Activated T-helper 2 cell treated with anti-CD3 and anti-CD28 coated beads, Interferon-gamma antibody, Interleukin-2, Interleukin-4, amounts not matched to agents 10 μg/mL and 5 μg/mL and 100 μg/mL, durations not matched to agents 14 hours and 24 hours and 36 hours (primary cell): ENCODE measurements around the gene ARL3. TPM values are rescaled to one million over a fixed set of nuclear protein-coding genes. Genes with fewer than 3 reads are reported as not detected.
A peak's percentile ranks its signal among the peaks of the same experiment; 100 is the strongest.
"Not testable (repeated sequence)": the region's sequence is repeated elsewhere in the genome, so short reads cannot be mapped to it uniquely, and the experiment has no call there.

ENCODE experiments used
- DNase-seq: peaks from one replicate; pipeline ENCODE4 v3.0.0; 2021; ENCODE audit warnings: low spot score
- H3K27ac Mint-ChIP-seq: one replicate; pipeline ENCODE4 v1.8.0; 2021; ENCODE audit warnings: mixed read lengths
- H3K27me3 Mint-ChIP-seq: one replicate; pipeline ENCODE4 v1.8.0; 2021; ENCODE audit warnings: low read depth, mixed read lengths
- H3K36me3 Mint-ChIP-seq: one replicate; pipeline ENCODE4 v1.8.0; 2021; ENCODE audit warnings: low read depth, mixed read lengths
- H3K4me1 Mint-ChIP-seq: one replicate; pipeline ENCODE4 v1.8.0; 2021; ENCODE audit warnings: low read depth, mixed read lengths
- H3K4me3 Mint-ChIP-seq: one replicate; pipeline ENCODE4 v1.8.0; 2021; ENCODE audit warnings: low read depth, mild to moderate bottlenecking, moderate library complexity, mixed read lengths
- H3K9me3 Mint-ChIP-seq: one replicate; pipeline ENCODE4 v1.8.0; 2021; ENCODE audit warnings: mixed read lengths
- intact Hi-C: fragments of 100-400 bp; cut with micrococcal nuclease; formaldehyde crosslinking; loops from one replicate; pipeline ENCODE4 v1.15.1; 2023
- total RNA-seq: library from RNA; stranded (reverse); gene quantifications from 2 replicates; pipeline ENCODE4 v1.2.3, GENCODE V29; 2022

ARL3 gene, protein sequence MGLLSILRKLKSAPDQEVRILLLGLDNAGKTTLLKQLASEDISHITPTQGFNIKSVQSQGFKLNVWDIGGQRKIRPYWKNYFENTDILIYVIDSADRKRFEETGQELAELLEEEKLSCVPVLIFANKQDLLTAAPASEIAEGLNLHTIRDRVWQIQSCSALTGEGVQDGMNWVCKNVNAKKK
- total RNA-seq = 11.1 and 12.2 TPM in 2 replicates

- Mint-ChIP-seq H3K27me3 (no peaks in the 10 kb centered on the region), H3K4me1 (peaks cover 55% of the 10 kb centered on the region), H3K27ac (peak within 1 kb of the TSS; percentile 92), H3K4me3 (peak within 1 kb of the TSS; percentile 92), H3K36me3 (peaks cover 24% of the 10 kb centered on the region), H3K9me3 (no peaks in the 10 kb centered on the region)
- peak; percentile 96 for DNase-seq
- intact Hi-C loops = loop anchor here (1.0 to 5.0 kb wide), 5 partner anchors 29 to 562 kb away; partner anchors contain the start of genes NOLC1, SUFU and WBP1L
Observed at GRCh38 chr10:102713814-102714620, at the start of gene ARL3. TSS of gene ARL3 (minus strand) at chr10:102714397. CDS start at chr10:102714275, 122 bp downstream.

GRCh38 chr10:102763037-102763607 is 48.9 kb upstream of the ARL3 start:
- Mint-ChIP-seq H3K27me3 (no peaks in the 10 kb centered on the region), H3K9me3 (peaks cover 4% of the 10 kb centered on the region), H3K27ac (no peak overlapping the region), H3K36me3 (peaks cover 49% of the 10 kb centered on the region), H3K4me1 (peaks cover 35% of the 10 kb centered on the region), H3K4me3 (no peak overlapping the region)
- DNase-seq = no peak
- intact Hi-C loops = no loop called here

DNA sequence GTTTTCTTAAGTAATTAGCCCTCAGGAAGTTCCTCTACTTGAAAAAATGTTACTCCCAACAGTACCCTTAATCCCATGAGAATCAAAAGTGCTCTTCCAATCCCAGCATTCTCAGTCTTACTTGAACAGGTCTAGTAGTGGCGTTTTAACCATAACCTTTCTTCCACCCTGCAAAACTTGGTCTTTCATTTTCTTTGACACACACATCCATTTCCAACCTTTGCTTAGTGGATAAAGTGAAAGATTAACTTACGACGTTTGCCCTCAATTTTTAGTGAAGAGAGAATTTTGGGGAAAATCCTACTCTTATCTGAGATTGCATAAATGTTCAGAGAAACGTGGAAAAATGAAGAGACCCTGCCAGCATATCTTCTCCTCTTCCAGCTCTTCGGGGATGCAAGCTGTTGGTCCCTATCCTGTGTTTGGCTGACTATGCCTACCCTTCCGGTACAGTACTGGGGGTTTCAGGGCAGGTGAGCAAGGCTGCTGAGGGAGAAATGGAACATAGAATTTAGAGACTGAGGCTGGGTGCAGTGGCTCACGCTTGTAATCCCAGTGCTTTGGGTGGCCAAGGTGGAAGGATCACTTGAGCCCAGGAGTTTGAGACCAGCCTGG is 48.3 kb upstream of the ARL3 start:
- peaks cover 49% of the 10 kb centered on the region for H3K36me3 Mint-ChIP-seq
- DNase-seq = no peak
- no peak overlapping the region for H3K27ac Mint-ChIP-seq
- H3K4me3 Mint-ChIP-seq = no peak overlapping the region
- peaks cover 4% of the 10 kb centered on the region for H3K9me3 Mint-ChIP-seq
- no peaks in the 10 kb centered on the region for H3K27me3 Mint-ChIP-seq
- intact Hi-C loops = no loop called here
- H3K4me1 Mint-ChIP-seq = peaks cover 31% of the 10 kb centered on the region

DNA sequence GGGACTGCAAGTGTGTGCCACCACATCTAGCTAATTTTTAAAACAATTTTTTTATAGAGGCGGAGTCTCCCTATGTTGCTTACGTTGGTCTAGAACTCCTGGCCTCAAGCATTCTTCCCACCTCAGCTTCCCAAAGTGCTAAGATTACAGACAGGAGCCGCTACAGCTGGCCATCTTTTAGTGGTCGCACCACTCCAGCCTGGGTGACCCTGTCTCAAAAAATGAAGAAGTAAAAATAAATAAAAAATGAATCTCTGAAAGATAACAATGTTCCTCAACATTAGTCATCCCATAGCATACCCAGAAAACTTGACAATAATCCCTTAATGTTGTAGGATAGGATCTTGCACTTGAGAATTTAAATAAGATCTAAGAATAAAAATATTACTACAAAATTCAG is 47.8 kb upstream of the ARL3 start:
- DNase-seq = no peak
- peaks cover 28% of the 10 kb centered on the region for H3K4me1 Mint-ChIP-seq
- intact Hi-C loops = no loop called here

GRCh38 chr10:102759497-102760210 is 45.5 kb upstream of the ARL3 start:
- H3K36me3 Mint-ChIP-seq = peaks cover 37% of the 10 kb centered on the region
- H3K4me3 Mint-ChIP-seq = no peak overlapping the region
- intact Hi-C loops = no loop called here
- peaks cover 20% of the 10 kb centered on the region for H3K4me1 Mint-ChIP-seq
- H3K27me3 Mint-ChIP-seq = no peaks in the 10 kb centered on the region
- peaks cover 4% of the 10 kb centered on the region for H3K9me3 Mint-ChIP-seq
- H3K27ac Mint-ChIP-seq = no peak overlapping the region
- no peak for DNase-seq

More for the DNA sequence above, 47.8 kb upstream of the ARL3 start:
- no peak overlapping the region for H3K27ac Mint-ChIP-seq
- no peak overlapping the region for H3K4me3 Mint-ChIP-seq
- no peaks in the 10 kb centered on the region for H3K27me3 Mint-ChIP-seq
- peaks cover 4% of the 10 kb centered on the region for H3K9me3 Mint-ChIP-seq
- peaks cover 49% of the 10 kb centered on the region for H3K36me3 Mint-ChIP-seq

DNA sequence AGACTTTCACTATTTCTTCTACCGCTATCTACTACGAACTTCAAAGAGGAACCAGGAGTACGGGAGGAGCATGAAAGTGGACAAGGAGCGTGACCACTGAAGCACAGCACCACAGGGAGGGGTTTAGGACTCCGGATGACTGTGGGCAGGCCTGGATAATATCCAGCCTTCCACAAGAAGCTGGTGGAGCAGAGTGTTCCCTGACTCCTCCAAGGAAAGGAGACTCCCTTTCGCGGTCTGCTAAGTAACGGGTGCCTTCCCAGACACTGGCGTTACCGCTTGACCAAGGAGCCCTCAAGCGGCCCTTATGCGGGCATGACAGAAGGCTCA is 44.7 kb upstream of the ARL3 start:
- peaks cover 14% of the 10 kb centered on the region for H3K4me1 Mint-ChIP-seq
- intact Hi-C loops, DNase-seq, H3K27ac Mint-ChIP-seq, H3K4me3 Mint-ChIP-seq, H3K27me3 Mint-ChIP-seq, H3K9me3 Mint-ChIP-seq: not testable (repeated sequence)
- peaks cover 30% of the 10 kb centered on the region for H3K36me3 Mint-ChIP-seq

DNA sequence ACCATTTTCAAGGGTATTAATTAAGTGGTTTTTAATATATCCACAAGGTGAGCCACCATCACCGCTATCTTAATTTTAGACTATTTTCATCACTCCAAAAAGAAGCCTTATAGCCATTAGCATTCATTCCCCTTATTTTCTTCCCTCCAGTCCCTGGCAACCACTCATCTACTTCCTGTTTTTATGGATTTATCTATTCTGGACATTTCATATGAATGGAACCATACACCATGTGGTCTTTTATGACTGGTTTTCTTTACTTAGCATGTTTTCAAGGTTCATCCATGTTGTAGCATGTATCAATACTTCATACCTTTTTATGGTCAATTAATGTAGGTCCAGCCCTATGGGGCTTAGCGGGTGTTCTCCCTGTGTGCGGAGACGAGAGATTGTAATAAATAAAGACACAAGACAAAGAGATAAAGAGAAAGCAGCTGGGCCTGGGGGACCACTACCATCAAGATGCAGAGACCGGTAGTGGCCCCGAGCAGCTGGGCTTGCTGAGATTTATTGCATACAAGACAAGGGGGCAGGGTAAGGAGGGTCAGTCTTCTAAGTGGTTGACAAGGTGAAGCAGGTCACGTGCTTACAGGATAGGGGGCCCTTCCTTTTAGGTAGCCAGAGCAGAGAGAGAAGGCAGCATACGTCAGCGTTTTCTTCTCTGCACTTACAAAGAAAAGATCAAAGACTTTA is 44.2 kb upstream of the ARL3 start:
- DNase-seq = no peak
- Mint-ChIP-seq H3K9me3 (peaks cover 4% of the 10 kb centered on the region), H3K36me3 (peaks cover 30% of the 10 kb centered on the region), H3K4me1 (peaks cover 17% of the 10 kb centered on the region), H3K27me3 (no peaks in the 10 kb centered on the region), H3K4me3 (no peak overlapping the region), H3K27ac (no peak overlapping the region)
- intact Hi-C loops = no loop called here

GRCh38 chr10:102757323-102757722 is 43.1 kb upstream of the ARL3 start:
- peaks cover 27% of the 10 kb centered on the region for H3K36me3 Mint-ChIP-seq
- H3K9me3 Mint-ChIP-seq = peaks cover 4% of the 10 kb centered on the region
- H3K4me1 Mint-ChIP-seq = peaks cover 23% of the 10 kb centered on the region
- no peaks in the 10 kb centered on the region for H3K27me3 Mint-ChIP-seq
- H3K4me3 Mint-ChIP-seq = no peak overlapping the region
- intact Hi-C loops = no loop called here
- no peak overlapping the region for H3K27ac Mint-ChIP-seq
- no peak for DNase-seq

DNA sequence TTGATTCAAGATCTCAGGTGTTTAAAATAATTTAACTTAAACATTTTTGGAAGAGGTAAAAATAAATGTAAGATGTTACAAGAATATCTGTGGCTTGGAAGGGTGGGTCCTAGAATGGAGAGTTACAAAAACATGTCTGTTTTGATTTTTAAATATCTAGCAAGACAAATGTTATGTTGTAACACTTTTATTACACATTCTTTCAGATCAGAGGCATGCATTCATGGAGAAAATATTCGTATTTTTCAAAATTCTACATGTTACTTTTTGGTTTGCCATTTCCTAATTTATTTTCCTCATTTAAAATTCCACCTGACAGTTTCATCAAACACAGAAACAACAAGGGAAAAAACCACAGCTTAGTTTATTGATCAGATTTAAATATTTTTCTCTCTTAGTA is 39.5 kb upstream of the ARL3 start:
- Mint-ChIP-seq H3K4me3 (no peak overlapping the region), H3K27ac (no peak overlapping the region), H3K9me3 (no peaks in the 10 kb centered on the region), H3K27me3 (no peaks in the 10 kb centered on the region), H3K4me1 (peaks cover 23% of the 10 kb centered on the region), H3K36me3 (peaks cover 20% of the 10 kb centered on the region)
- DNase-seq = no peak
- intact Hi-C loops = no loop called here

DNA sequence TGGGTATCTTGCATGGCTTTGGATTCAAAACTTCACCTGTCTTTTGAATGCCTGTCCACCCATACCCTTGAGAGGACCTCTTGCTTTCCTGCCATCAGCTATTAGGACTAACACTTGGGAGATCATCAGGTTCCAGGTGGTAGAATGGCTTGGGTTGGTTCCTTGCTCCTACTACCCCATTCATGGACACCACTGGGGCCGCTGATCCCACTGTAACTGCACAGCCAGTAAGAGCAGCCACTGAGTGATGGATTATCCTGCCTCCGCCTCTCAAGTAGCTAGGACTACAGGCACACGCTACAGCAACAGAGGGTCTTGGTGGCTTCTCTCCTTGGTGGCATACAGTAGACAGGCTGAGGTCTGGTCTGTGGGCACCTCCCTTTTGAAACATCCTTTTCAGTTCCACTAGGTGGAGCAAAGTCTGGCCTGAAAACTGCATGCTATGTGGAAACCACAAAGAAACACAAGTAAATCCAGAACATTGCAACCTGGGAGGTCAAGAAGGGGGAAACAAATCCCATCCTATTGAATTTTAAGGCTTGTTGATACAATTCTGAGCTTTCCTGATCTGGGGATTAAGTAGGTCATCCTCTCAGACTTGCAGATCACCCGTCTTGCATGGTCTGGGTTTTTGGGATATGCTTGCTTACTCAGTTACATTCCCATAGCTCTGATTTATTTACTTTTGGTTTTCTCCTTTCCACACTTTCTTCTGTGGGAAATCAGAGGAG is 38.9 kb upstream of the ARL3 start:
- Mint-ChIP-seq H3K4me1 (peaks cover 22% of the 10 kb centered on the region), H3K36me3 (peaks cover 19% of the 10 kb centered on the region), H3K27ac (no peak overlapping the region), H3K9me3 (no peaks in the 10 kb centered on the region), H3K4me3 (no peak overlapping the region), H3K27me3 (no peaks in the 10 kb centered on the region)
- intact Hi-C loops = no loop called here
- no peak for DNase-seq

GRCh38 chr10:102752266-102752930 is 38.2 kb upstream of the ARL3 start:
- H3K4me3 Mint-ChIP-seq = no peak overlapping the region
- H3K4me1 Mint-ChIP-seq = peaks cover 22% of the 10 kb centered on the region
- peaks cover 19% of the 10 kb centered on the region for H3K36me3 Mint-ChIP-seq
- no peaks in the 10 kb centered on the region for H3K9me3 Mint-ChIP-seq
- no peaks in the 10 kb centered on the region for H3K27me3 Mint-ChIP-seq
- DNase-seq = no peak
- intact Hi-C loops = no loop called here
- H3K27ac Mint-ChIP-seq = no peak overlapping the region
